ENCODE measurements around the gene SGPP2. TPM values are rescaled to one million over a fixed set of nuclear protein-coding genes. Genes with fewer than 3 reads are reported as not detected.

Gene SGPP2
- total and polyA plus RNA-seq, 4 donors: 3.9 to 39.5 (median 23.0) TPM

GRCh38 chr2:222452422-222452950 is 28.1 kb downstream of the SGPP2 start:
- Histone ChIP-seq H3K9ac (ENCODE audit: insufficient read depth in 1 of 2, low read length in 2 of 2) (no peak overlapping the region), H3K4me3 (no peak overlapping the region), H3K4me1 (ENCODE audit: control insufficient read depth in 5 of 5, insufficient read depth in 5 of 5, low read length in 5 of 5) (peaks cover 0 to 55% (median 5%) of the 10 kb centered on the region in 5 donors), H3K9me3 (ENCODE audit: control insufficient read depth in 4 of 4, insufficient read depth in 3 of 4, low read length in 3 of 4) (no peaks in the 10 kb centered on the region), H3K36me3 (ENCODE audit: control insufficient read depth in 4 of 4, insufficient read depth in 4 of 4, low read length in 4 of 4) (no peaks in the 10 kb centered on the region), H3K27ac (ENCODE audit: low read depth in 1 of 2, low read length in 1 of 2) (no peak overlapping the region), H3K27me3 (ENCODE audit: control insufficient read depth in 3 of 3, insufficient read depth in 3 of 3, low read length in 2 of 3) (no peaks in the 10 kb centered on the region)
- 73 to 91% methylated on average over 3 of the region's 3 CpGs for WGBS, 2 donors
- DNase-seq (no peak), ATAC-seq (ENCODE audit: insufficient read depth, low FRiP score) (no peak)
- no peak for TF ChIP-seq CTCF (IDR thresholded peaks at IDR 0.05; ENCODE audit: control extremely low read depth, extremely low read depth)

GRCh38 chr2:222456479-222457077 is 32.2 kb downstream of the SGPP2 start:
- WGBS, 2 donors: 92 to 97% methylated on average over 4 of the region's 4 CpGs

GRCh38 chr2:222459983-222460382 is 35.6 kb downstream of the SGPP2 start:
- no peak for ATAC-seq (ENCODE audit: insufficient read depth, low FRiP score)
- H3K27ac ChIP-seq (ENCODE audit: low read depth in 1 of 2, low read length in 1 of 2): no peak overlapping the region
- 86 to 88% methylated on average over 10 of the region's 10 CpGs for WGBS, 2 donors
- no peaks in the 10 kb centered on the region for H3K36me3 ChIP-seq (ENCODE audit: control insufficient read depth in 4 of 4, insufficient read depth in 4 of 4, low read length in 4 of 4)
- no peak overlapping the region for H3K4me3 ChIP-seq
- no peak for DNase-seq
- no peak overlapping the region for H3K9ac ChIP-seq (ENCODE audit: insufficient read depth in 1 of 2, low read length in 2 of 2)
- H3K27me3 ChIP-seq (ENCODE audit: control insufficient read depth in 3 of 3, insufficient read depth in 3 of 3, low read length in 2 of 3): no peaks in the 10 kb centered on the region
- no peaks in the 10 kb centered on the region for H3K9me3 ChIP-seq (ENCODE audit: control insufficient read depth in 4 of 4, insufficient read depth in 3 of 4, low read length in 3 of 4)
- no peak for TF ChIP-seq CTCF (IDR thresholded peaks at IDR 0.05; ENCODE audit: control extremely low read depth, extremely low read depth)
- peaks cover 0 to 6% (median 0%) of the 10 kb centered on the region in 5 donors for H3K4me1 ChIP-seq (ENCODE audit: control insufficient read depth in 5 of 5, insufficient read depth in 5 of 5, low read length in 5 of 5)

More at GRCh38 chr2:222456479-222457077, 32.2 kb downstream of the SGPP2 start:
- H3K27ac ChIP-seq (ENCODE audit: low read depth in 1 of 2, low read length in 1 of 2): no peak overlapping the region
- no peaks in the 10 kb centered on the region for H3K27me3 ChIP-seq (ENCODE audit: control insufficient read depth in 3 of 3, insufficient read depth in 3 of 3, low read length in 2 of 3)
- DNase-seq (no peak), ATAC-seq (ENCODE audit: insufficient read depth, low FRiP score) (no peak)
- no peaks in the 10 kb centered on the region for H3K9me3 ChIP-seq (ENCODE audit: control insufficient read depth in 4 of 4, insufficient read depth in 3 of 4, low read length in 3 of 4)
- no peak overlapping the region for H3K9ac ChIP-seq (ENCODE audit: insufficient read depth in 1 of 2, low read length in 2 of 2)
- H3K4me3 ChIP-seq: no peak overlapping the region
- peaks cover 0 to 17% (median 3%) of the 10 kb centered on the region in 5 donors for H3K4me1 ChIP-seq (ENCODE audit: control insufficient read depth in 5 of 5, insufficient read depth in 5 of 5, low read length in 5 of 5)
- no peaks in the 10 kb centered on the region for H3K36me3 ChIP-seq (ENCODE audit: control insufficient read depth in 4 of 4, insufficient read depth in 4 of 4, low read length in 4 of 4)
- TF ChIP-seq CTCF (IDR thresholded peaks at IDR 0.05; ENCODE audit: control extremely low read depth, extremely low read depth): no peak

All from lung (tissue), 12 donors.